Brain microvascular endothelial cell (primary cell): ENCODE data around the gene RNF212.
A peak's percentile ranks its signal among the peaks of the same experiment; 100 is the strongest.

Experiments
- DNase-seq: peaks from one replicate; pipeline ENCODE4 v3.0.0-alpha.2; 2020
- H3K27ac ChIP-seq: fragments of 250-450 bp; sonication (Bioruptor Pico); 2 replicates; pipeline ENCODE4 v1.5.1; 2020; ENCODE audit warnings: mild to moderate bottlenecking, moderate library complexity
- H3K27me3 ChIP-seq: fragments of 250-450 bp; sonication (Bioruptor Pico); replicated peaks from 2 replicates; pipeline ENCODE4 v1.5.1; 2020; ENCODE audit warnings: mild to moderate bottlenecking
- H3K36me3 ChIP-seq: fragments of 250-450 bp; sonication (Bioruptor Pico); replicated peaks from 2 replicates; pipeline ENCODE4 v1.5.1; 2020; ENCODE audit warnings: mild to moderate bottlenecking
- H3K4me3 ChIP-seq: 2 replicates; pipeline ENCODE4 v1.5.1; 2011; ENCODE audit warnings: low read depth, mild to moderate bottlenecking, control low read depth, low read length, moderate library complexity
- CTCF ChIP-seq: IDR thresholded peaks from 2 replicates; pipeline ENCODE4 v1.5.1; 2011; ENCODE audit warnings: low read depth, mild to moderate bottlenecking, moderate library complexity, low read length, control low read depth, inconsistent platforms; ENCODE audit errors: missing control alignments
- in situ Hi-C: cut with HindIII; loops from 2 replicates; pipeline ENCODE4 v1.10.0; 2017; ENCODE audit warnings: low sequenced_read_pairs, low pct_ligation_motif_present

RNF212 gene

GRCh38 chr4:1124818-1125217 is 11.5 kb upstream of the RNF212 start:
- H3K4me3 ChIP-seq = no peak overlapping the region
- DNase-seq = no peak
- peaks cover 11% of the 10 kb centered on the region for H3K27me3 ChIP-seq
- no peak overlapping the region for H3K27ac ChIP-seq
- TF ChIP-seq CTCF = no peak
- in situ Hi-C loops = no loop called here
- H3K36me3 ChIP-seq = no peaks in the 10 kb centered on the region

GRCh38 chr4:1122505-1122904 is 9.1 kb upstream of the RNF212 start:
- Histone ChIP-seq H3K36me3 (no peaks in the 10 kb centered on the region), H3K27me3 (peaks cover 6% of the 10 kb centered on the region), H3K4me3 (no peak overlapping the region), H3K27ac (no peak overlapping the region)
- no peak for DNase-seq
- no peak for TF ChIP-seq CTCF
- in situ Hi-C loops = no loop called here

- H3K36me3 ChIP-seq = no peaks in the 10 kb centered on the region
- DNase-seq = no peak
- peaks cover 11% of the 10 kb centered on the region for H3K27me3 ChIP-seq
- no peak overlapping the region for H3K4me3 ChIP-seq
- peak; percentile 33 for TF ChIP-seq CTCF
- in situ Hi-C loops = loop anchor here (10.0 kb wide), 1 partner anchor 62 kb away; no protein-coding TSS in a partner anchor
- H3K27ac ChIP-seq = no peak overlapping the region
Observed at GRCh38 chr4:1116838-1117237, 3.5 kb upstream of the RNF212 start.

GRCh38 chr4:1115528-1116293 is 2.3 kb upstream of the RNF212 start:
- no peak for TF ChIP-seq CTCF
- Histone ChIP-seq H3K4me3 (no peak overlapping the region), H3K27me3 (peaks cover 12% of the 10 kb centered on the region), H3K27ac (no peak overlapping the region), H3K36me3 (no peaks in the 10 kb centered on the region)
- no peak for DNase-seq
- in situ Hi-C loops = loop anchor here (10.0 kb wide), 1 partner anchor 61 kb away; no protein-coding TSS in a partner anchor

GRCh38 chr4:1112821-1113182 is 562 bp downstream of the RNF212 start:
- no peak for TF ChIP-seq CTCF
- H3K4me3 ChIP-seq = no peak overlapping the region
- H3K27ac ChIP-seq = no peak overlapping the region
- no peak for DNase-seq
- H3K27me3 ChIP-seq = peaks cover 12% of the 10 kb centered on the region
- in situ Hi-C loops = loop anchor here (10.0 kb wide), 1 partner anchor 58 kb away; no protein-coding TSS in a partner anchor
- no peaks in the 10 kb centered on the region for H3K36me3 ChIP-seq
